T-helper 17 cell (primary cell): ENCODE data around the gene PDZD7. TPM values are rescaled to one million over a fixed set of nuclear protein-coding genes. Genes with fewer than 3 reads are reported as not detected.
A peak's percentile ranks its signal among the peaks of the same experiment; 100 is the strongest.

Source experiments
- ATAC-seq: fragments of 150-1000 bp; cut with Tn5 transposase; 2 replicates; pipeline ENCODE4 v1.10.0; 2021; ENCODE audit warnings: mild to moderate bottlenecking, moderate library complexity
- DNase-seq, 3 donors: peaks; one replicate each; pipeline versions ENCODE4 v3.0.0 to v3.0.0-alpha.2; 2020 to 2021
- H3K9me3 ChIP-seq: one replicate; pipeline ENCODE4 v1.7.0; 2013; ENCODE audit warnings: low read length, mild to moderate bottlenecking; ENCODE audit not compliant: control insufficient read depth, poor library complexity, severe bottlenecking
- H3K27ac Mint-ChIP-seq: one replicate; pipeline ENCODE4 v1.8.0; 2022; ENCODE audit warnings: mild to moderate bottlenecking, moderate library complexity, mixed read lengths
- H3K27me3 Mint-ChIP-seq: one replicate; pipeline ENCODE4 v1.8.0; 2022; ENCODE audit warnings: mixed read lengths
- H3K36me3 Mint-ChIP-seq: one replicate; pipeline ENCODE4 v1.8.0; 2022; ENCODE audit warnings: low read depth, mixed read lengths
- H3K4me1 Mint-ChIP-seq: one replicate; pipeline ENCODE4 v1.8.0; 2022; ENCODE audit warnings: mild to moderate bottlenecking, mixed read lengths
- H3K4me3 Mint-ChIP-seq: one replicate; pipeline ENCODE4 v1.8.0; 2022; ENCODE audit warnings: mild to moderate bottlenecking, moderate library complexity, mixed read lengths
- total RNA-seq, 4 donors: library from RNA in 2 of 4; stranded (reverse) in 2 of 4; gene quantifications; one replicate each; pipeline ENCODE4 v1.2.3 and lab custom pipeline; 2022 to 2026

PDZD7 gene
- total RNA-seq, 2 donors from 2014 or later = 0.65 to 1.1 TPM

- Mint-ChIP-seq H3K36me3 (no peaks in the 10 kb centered on the region), H3K4me3 (peak overlapping the region; percentile 88), H3K4me1 (peaks cover 22% of the 10 kb centered on the region), H3K27me3 (peaks cover 29% of the 10 kb centered on the region), H3K27ac (no peak overlapping the region)
- DNase-seq (peak; percentile 20 to 36 (median 36)), ATAC-seq (peak; percentile 61)
- H3K9me3 ChIP-seq = no peaks in the 10 kb centered on the region
These were observed 35.4 kb upstream of the PDZD7 start for GRCh38 chr10:101066146-101066895.

GRCh38 chr10:101065481-101066145 is 34.7 kb upstream of the PDZD7 start:
- H3K4me3 Mint-ChIP-seq = peak overlapping the region; percentile 88
- DNase-seq = no peak
- H3K27ac Mint-ChIP-seq = no peak overlapping the region
- no peaks in the 10 kb centered on the region for H3K9me3 ChIP-seq
- no peak for ATAC-seq
- no peaks in the 10 kb centered on the region for H3K36me3 Mint-ChIP-seq
- H3K4me1 Mint-ChIP-seq = peaks cover 24% of the 10 kb centered on the region
- H3K27me3 Mint-ChIP-seq = peaks cover 29% of the 10 kb centered on the region

- no peaks in the 10 kb centered on the region for H3K36me3 Mint-ChIP-seq
- H3K4me3 Mint-ChIP-seq = no peak overlapping the region
- H3K4me1 Mint-ChIP-seq = peaks cover 30% of the 10 kb centered on the region
- no peak for ATAC-seq
- H3K27ac Mint-ChIP-seq = no peak overlapping the region
- H3K9me3 ChIP-seq = no peaks in the 10 kb centered on the region
- H3K27me3 Mint-ChIP-seq = peaks cover 29% of the 10 kb centered on the region
- DNase-seq = no peak
These were observed 33.6 kb upstream of the PDZD7 start for GRCh38 chr10:101064415-101065030.

- DNase-seq (no peak), ATAC-seq (no peak)
- peaks cover 30% of the 10 kb centered on the region for H3K4me1 Mint-ChIP-seq
- peak overlapping the region; percentile 33 for H3K4me3 Mint-ChIP-seq
- no peaks in the 10 kb centered on the region for H3K9me3 ChIP-seq
- peaks cover 29% of the 10 kb centered on the region for H3K27me3 Mint-ChIP-seq
- no peak overlapping the region for H3K27ac Mint-ChIP-seq
- no peaks in the 10 kb centered on the region for H3K36me3 Mint-ChIP-seq
These were observed 32.9 kb upstream of the PDZD7 start for GRCh38 chr10:101063548-101064414.

- Mint-ChIP-seq H3K4me3 (no peak overlapping the region), H3K36me3 (no peaks in the 10 kb centered on the region), H3K27ac (no peak overlapping the region), H3K27me3 (peaks cover 29% of the 10 kb centered on the region), H3K4me1 (peaks cover 30% of the 10 kb centered on the region)
- DNase-seq (no peak), ATAC-seq (no peak)
- no peaks in the 10 kb centered on the region for H3K9me3 ChIP-seq
These were observed 32.2 kb upstream of the PDZD7 start for GRCh38 chr10:101063050-101063525.

- peak; percentile 47 for ATAC-seq
- Mint-ChIP-seq H3K36me3 (no peaks in the 10 kb centered on the region), H3K27ac (no peak overlapping the region), H3K27me3 (peaks cover 29% of the 10 kb centered on the region), H3K4me3 (peak overlapping the region; percentile 85), H3K4me1 (peaks cover 26% of the 10 kb centered on the region)
- peak; percentile 37 to 52 (median 43) for DNase-seq
- H3K9me3 ChIP-seq = no peaks in the 10 kb centered on the region
These were observed 31.5 kb upstream of the PDZD7 start for GRCh38 chr10:101062232-101063049.

- ATAC-seq (no peak), DNase-seq (no peak)
- no peaks in the 10 kb centered on the region for H3K9me3 ChIP-seq
- H3K27ac Mint-ChIP-seq = peak within 1 kb of the TSS; percentile 95
- H3K4me1 Mint-ChIP-seq = peaks cover 23% of the 10 kb centered on the region
- H3K27me3 Mint-ChIP-seq = peaks cover 29% of the 10 kb centered on the region
- peak within 1 kb of the TSS; percentile 96 for H3K4me3 Mint-ChIP-seq
- no peaks in the 10 kb centered on the region for H3K36me3 Mint-ChIP-seq
These were observed 30.8 kb upstream of the PDZD7 start, which contains the start of gene KAZALD1 for GRCh38 chr10:101061624-101062231. Gene KAZALD1, plus strand, starts transcription at chr10:101061989. Its CDS starts 604 bp downstream, at chr10:101062593.

- Mint-ChIP-seq H3K36me3 (no peaks in the 10 kb centered on the region), H3K27me3 (peaks cover 26% of the 10 kb centered on the region), H3K4me1 (peaks cover 23% of the 10 kb centered on the region), H3K27ac (peak overlapping the region; percentile 95), H3K4me3 (peak overlapping the region; percentile 96)
- DNase-seq (peak; percentile 84 to 89 (median 85)), ATAC-seq (peak; percentile 78)
- H3K9me3 ChIP-seq = no peaks in the 10 kb centered on the region
These were observed 30.2 kb upstream of the PDZD7 start for GRCh38 chr10:101060951-101061623.

GRCh38 chr10:101060036-101060950 is 29.4 kb upstream of the PDZD7 start:
- DNase-seq (peak; percentile 73 to 83 (median 77)), ATAC-seq (peak; percentile 79)
- H3K27me3 Mint-ChIP-seq = peaks cover 19% of the 10 kb centered on the region
- no peaks in the 10 kb centered on the region for H3K9me3 ChIP-seq
- peak overlapping the region; percentile 95 for H3K27ac Mint-ChIP-seq
- H3K4me3 Mint-ChIP-seq = peak overlapping the region; percentile 96
- no peaks in the 10 kb centered on the region for H3K36me3 Mint-ChIP-seq
- H3K4me1 Mint-ChIP-seq = peaks cover 20% of the 10 kb centered on the region

- ATAC-seq (no peak), DNase-seq (no peak)
- Mint-ChIP-seq H3K4me1 (peaks cover 11% of the 10 kb centered on the region), H3K27me3 (no peaks in the 10 kb centered on the region), H3K36me3 (no peaks in the 10 kb centered on the region), H3K27ac (no peak overlapping the region), H3K4me3 (no peak overlapping the region)
- no peaks in the 10 kb centered on the region for H3K9me3 ChIP-seq
These were observed 25.6 kb upstream of the PDZD7 start for GRCh38 chr10:101056365-101057151.
